GM12878 (cell line): ENCODE measurements around the gene LYPLAL1. TPM values are rescaled to one million over a fixed set of nuclear protein-coding genes. Genes with fewer than 3 reads are reported as not detected.

Experiments used
- ATAC-seq: fragments of 200-7000 bp; cut with Tn5 transposase; 3 replicates; pipeline ENCODE4 v1.9.1; 2020; ENCODE audit warnings: mild to moderate bottlenecking, moderate library complexity
- BruUV-seq: library from RNA; stranded (reverse); fragments of 400-500 nt; replicated peaks from 2 replicates; lab custom pipeline; 2021; lab: Mats Ljungman, UMichigan
- CTCF ChIA-PET: fragments of 300-600 bp; sonication (Branson Sonifier 250); formaldehyde crosslinking; extraction: SDS; loops from one replicate; lab custom pipeline; 2021; ENCODE audit warnings: inconsistent platforms; lab: Yijun Ruan, JAX
- POLR2A ChIA-PET: fragments of 350-600 bp; formaldehyde crosslinking; extraction: SDS; loops from one replicate; lab custom pipeline; 2021; ENCODE audit warnings: inconsistent platforms; lab: Charles Lee
- RAD21 ChIA-PET: fragments of 300-600 bp; sonication (Branson Sonifier 250); formaldehyde crosslinking; loops from one replicate; lab custom pipeline; 2023; ENCODE audit warnings: antibody characterized with exemption; ENCODE audit not compliant: unreplicated experiment; lab: Charles Lee
- SMC1A ChIA-PET: fragments of 300-600 bp; sonication (Branson Sonifier 250); formaldehyde crosslinking; loops from one replicate; lab custom pipeline; 2023; ENCODE audit not compliant: unreplicated experiment, uncharacterized antibody; lab: Charles Lee
- DNase-seq: peaks from one replicate; pipeline ENCODE4 v3.0.0-alpha.2; 2011; ENCODE audit warnings: low read depth, low spot score
- FAIRE-seq: peaks from 3 replicates; lab custom pipeline; 2011; peaks lifted over from hg19 to GRCh38; lab: Jason Lieb, UNC
- H2AFZ ChIP-seq: 2 replicates; pipeline ENCODE4 v1.6.0; 2011; ENCODE audit warnings: low read depth, low read length, control low read depth; ENCODE audit not compliant: control insufficient read depth
- H3K27ac ChIP-seq: 2 replicates; pipeline ENCODE4 v1.5.1; 2011; ENCODE audit warnings: control low read depth; ENCODE audit not compliant: control insufficient read depth, insufficient read depth
- H3K27me3 ChIP-seq, 2 experiments: replicated peaks in 1 of 2; 2 replicates each; pipeline versions ENCODE4 v1.6.0 to v1.6.1; 2011; ENCODE audit warnings: low read length in 1 of 2; ENCODE audit not compliant: control insufficient read depth in 2 of 2, insufficient read depth in 2 of 2
- H3K36me3 ChIP-seq, 2 experiments: 2 replicates each; pipeline ENCODE4 v1.5.1; 2011; ENCODE audit warnings: low read length in 1 of 2; ENCODE audit not compliant: control insufficient read depth in 2 of 2, insufficient read depth in 2 of 2
- H3K4me1 ChIP-seq: 2 replicates; pipeline ENCODE4 v1.6.1; 2011; ENCODE audit warnings: mild to moderate bottlenecking, low read length, moderate library complexity, mixed read lengths; ENCODE audit not compliant: control insufficient read depth, insufficient read depth
- H3K4me2 ChIP-seq: 2 replicates; pipeline ENCODE4 v1.6.0; 2011; ENCODE audit warnings: control low read depth; ENCODE audit not compliant: control insufficient read depth, insufficient read depth
- H3K4me3 ChIP-seq: fragments of 200-600 bp; sonication (generic); 2 replicates; pipeline ENCODE4 v1.5.1; 2016
- H3K79me2 ChIP-seq: 2 replicates; pipeline ENCODE4 v1.6.0; 2011; ENCODE audit warnings: low read length; ENCODE audit not compliant: control insufficient read depth, insufficient read depth
- H3K9ac ChIP-seq: 2 replicates; pipeline ENCODE4 v1.8.0; 2011; ENCODE audit warnings: low read length, control low read depth, mixed read lengths; ENCODE audit not compliant: control insufficient read depth, insufficient read depth
- H3K9me3 ChIP-seq: replicated peaks from 3 replicates; pipeline ENCODE4 v1.5.1; 2011; ENCODE audit warnings: mild to moderate bottlenecking, low read length; ENCODE audit not compliant: control insufficient read depth, insufficient read depth
- H4K20me1 ChIP-seq: 2 replicates; pipeline ENCODE4 v1.6.0; 2011; ENCODE audit not compliant: control insufficient read depth, insufficient read depth
- BHLHE40 ChIP-seq, 2 experiments: fragments of 450-650 bp in 1 of 2; IDR thresholded peaks; 2 replicates each; pipeline ENCODE4 v1.6.1; 2011 to 2017; ENCODE audit warnings: low read depth in 2 of 2, borderline replicate concordance in 1 of 2, improper control_type of control experiment in 1 of 2, low read length in 1 of 2, mild to moderate bottlenecking in 1 of 2
- CREM ChIP-seq: IDR thresholded peaks from 2 replicates; pipeline ENCODE4 v1.6.1; 2014; ENCODE audit warnings: antibody characterized with exemption, low read depth
- EP300 ChIP-seq, 2 experiments: fragments of 150-350 bp in 1 of 2; IDR thresholded peaks; 2 replicates each; pipeline ENCODE4 v1.6.1; 2011 to 2012; ENCODE audit warnings: low read depth in 2 of 2, low read length in 2 of 2, borderline replicate concordance in 1 of 2, improper control_type of control experiment in 1 of 2, inconsistent platforms in 1 of 2; ENCODE audit not compliant: control insufficient read depth in 1 of 2
- ETV6 ChIP-seq, 2 experiments: fragments of 450-650 bp in 1 of 2; IDR thresholded peaks in 1 of 2; conservative IDR thresholded peaks in 1 of 2; 2 replicates each; pipeline ENCODE4 v1.6.1; 2014; ENCODE audit warnings: antibody characterized with exemption in 1 of 2, borderline replicate concordance in 1 of 2, low read depth in 1 of 2, mild to moderate bottlenecking in 1 of 2, moderate library complexity in 1 of 2
- HCFC1 ChIP-seq: fragments of 150-350 bp; IDR thresholded peaks from 2 replicates; pipeline ENCODE4 v1.6.1; 2014; ENCODE audit warnings: low read length
- NR2C1 ChIP-seq: fragments of 450-650 bp; IDR thresholded peaks from 2 replicates; pipeline ENCODE4 v1.6.1; 2017; ENCODE audit warnings: antibody characterized with exemption, mild to moderate bottlenecking, moderate library complexity
- RAD51 ChIP-seq: fragments of 450-650 bp; IDR thresholded peaks from 2 replicates; pipeline ENCODE4 v1.6.1; 2016; ENCODE audit warnings: moderate library complexity, mild to moderate bottlenecking, inconsistent platforms
- RFX5 ChIP-seq: IDR thresholded peaks from 2 replicates; pipeline ENCODE4 v1.6.1; 2011; ENCODE audit warnings: low read depth, low read length, improper control_type of control experiment
- SP1 ChIP-seq: IDR thresholded peaks from one replicate; pipeline ENCODE4 v1.6.1; 2011; ENCODE audit warnings: low read depth, low read length
- SUPT20H ChIP-seq: IDR thresholded peaks from 2 replicates; pipeline ENCODE4 v1.6.1; 2011; ENCODE audit warnings: low read depth, mild to moderate bottlenecking, low read length, moderate library complexity, borderline replicate concordance; ENCODE audit not compliant: control insufficient read depth
- WGBS: methylation state at CpG from one replicate; pipeline ENCODE4 v1.1.6; 2016; ENCODE audit warnings: low lambda C conversion rate; ENCODE audit not compliant: insufficient replicate concordance, insufficient coverage; ENCODE audit errors: missing lambda C conversion rate; 5-methylcytosine and 5-hydroxymethylcytosine counted together
- in situ Hi-C: fragments of 300-500 bp; cut with MboI; formaldehyde crosslinking; loops from 9 replicates; pipeline ENCODE4 v1.14.3; 2018; ENCODE audit warnings: mixed read lengths
- intact Hi-C: fragments of 100-400 bp; cut with micrococcal nuclease; formaldehyde crosslinking; loops from one replicate; pipeline ENCODE4 v1.14.2; 2022; ENCODE audit not compliant: unreplicated experiment
- polyA plus RNA-seq, 11 experiments: library from polyadenylated mRNA; depleted of rRNA in 4 of 11; unstranded in 6 of 11; stranded (reverse) in 5 of 11; fragments of >200 nt; fragmentation: Nextera tagmentation in 4 of 11; fragmentation: Illumina TruSeq in 1 of 11; extraction: Ambion mirVana in 4 of 11; extraction: Trizol in 1 of 11; gene quantifications; 1 replicate in 1 of 11; 2 replicates in 10 of 11; pipeline versions ENCODE4 v1.2.1 to v1.2.3, GENCODE V29; 2011 to 2016; ENCODE audit warnings: inconsistent platforms in 2 of 11, missing spikeins in 2 of 11, low read depth in 1 of 11
- total RNA-seq, 4 experiments: library from RNA; depleted of rRNA in 3 of 4; stranded (reverse); fragments of >200 nt in 3 of 4; fragmentation: Illumina TruSeq in 1 of 4; extraction: Trizol in 1 of 4; gene quantifications; 2 replicates each; pipeline versions ENCODE4 v1.2.1 to v1.2.3, GENCODE V29; 2013 to 2021
- TF ChIP-seq, protein P1 (sequence below): IDR thresholded peaks from 2 replicates; pipeline ENCODE4 v1.6.1; 2012; ENCODE audit warnings: low read depth, low read length, improper control_type of control experiment
- TF ChIP-seq, protein P2 (sequence below): IDR thresholded peaks from 2 replicates; pipeline ENCODE4 v1.6.1; 2011; ENCODE audit warnings: low read depth, low read length, improper control_type of control experiment, borderline replicate concordance
- TF ChIP-seq, protein P3 (sequence below): fragments of 150-350 bp; IDR thresholded peaks from 2 replicates; pipeline ENCODE4 v1.6.1; 2014; ENCODE audit warnings: mild to moderate bottlenecking, low read depth, low read length

Gene LYPLAL1
- total and polyA plus RNA-seq, 10 of the 15 experiments (the other 5 are each of a cell fraction or from before 2014, with no cell fraction given), result 19.4 to 112 (median 40.5) TPM

DNA sequence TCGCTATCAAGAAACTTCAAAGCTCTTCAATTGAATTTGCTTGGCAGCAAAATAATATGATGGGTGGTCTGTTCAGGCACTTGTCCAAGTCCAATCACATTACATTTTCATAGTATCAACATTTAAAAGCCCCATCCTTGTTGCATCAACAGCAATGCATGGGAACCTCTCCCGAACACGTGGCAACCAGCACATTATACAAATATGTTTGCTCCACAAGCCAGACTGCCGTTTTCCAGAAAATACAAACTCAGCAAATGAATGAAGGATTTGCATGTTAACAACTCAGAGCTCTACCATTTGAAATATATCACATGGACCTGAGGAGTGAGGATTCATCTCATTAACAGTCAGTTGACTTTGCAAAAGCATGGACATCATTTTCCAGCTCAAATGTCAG is 20.0 kb upstream of the LYPLAL1 start (continued):
- TF ChIP-seq, protein P1, sequence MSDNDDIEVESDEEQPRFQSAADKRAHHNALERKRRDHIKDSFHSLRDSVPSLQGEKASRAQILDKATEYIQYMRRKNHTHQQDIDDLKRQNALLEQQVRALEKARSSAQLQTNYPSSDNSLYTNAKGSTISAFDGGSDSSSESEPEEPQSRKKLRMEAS, result no peak

DNA sequence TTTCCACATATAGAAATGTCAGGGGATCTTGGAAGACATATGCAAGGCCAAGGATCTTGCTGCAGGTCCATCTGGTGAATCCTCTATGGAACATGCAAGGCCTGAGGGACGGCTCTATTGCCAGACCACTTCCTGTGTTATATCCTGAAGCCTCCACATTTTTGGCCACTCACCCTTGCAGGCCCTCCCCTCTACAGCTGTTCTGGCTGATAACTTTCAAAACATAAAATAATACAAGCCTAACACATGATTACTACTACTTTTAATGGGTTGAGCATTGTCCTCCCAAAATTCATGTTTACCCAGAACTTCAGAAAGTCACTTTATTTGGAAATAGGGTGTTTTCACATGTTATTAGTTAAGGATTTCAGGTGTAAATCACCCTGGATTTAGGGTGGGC is 18.5 kb upstream of the LYPLAL1 start:
- POLR2A ChIA-PET, result no interaction called here
- in situ Hi-C loops (no loop called here), intact Hi-C loops (no loop called here)
- RAD21 ChIA-PET, result no interaction called here
- FAIRE-seq, result no peak
- H2AFZ ChIP-seq, result no peak overlapping the region
- BruUV-seq, result no TSS peak
- no peak for TF ChIP-seq CREM
- TF ChIP-seq, protein P2, sequence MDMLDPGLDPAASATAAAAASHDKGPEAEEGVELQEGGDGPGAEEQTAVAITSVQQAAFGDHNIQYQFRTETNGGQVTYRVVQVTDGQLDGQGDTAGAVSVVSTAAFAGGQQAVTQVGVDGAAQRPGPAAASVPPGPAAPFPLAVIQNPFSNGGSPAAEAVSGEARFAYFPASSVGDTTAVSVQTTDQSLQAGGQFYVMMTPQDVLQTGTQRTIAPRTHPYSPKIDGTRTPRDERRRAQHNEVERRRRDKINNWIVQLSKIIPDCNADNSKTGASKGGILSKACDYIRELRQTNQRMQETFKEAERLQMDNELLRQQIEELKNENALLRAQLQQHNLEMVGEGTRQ, result no peak
- TF ChIP-seq, protein P3, sequence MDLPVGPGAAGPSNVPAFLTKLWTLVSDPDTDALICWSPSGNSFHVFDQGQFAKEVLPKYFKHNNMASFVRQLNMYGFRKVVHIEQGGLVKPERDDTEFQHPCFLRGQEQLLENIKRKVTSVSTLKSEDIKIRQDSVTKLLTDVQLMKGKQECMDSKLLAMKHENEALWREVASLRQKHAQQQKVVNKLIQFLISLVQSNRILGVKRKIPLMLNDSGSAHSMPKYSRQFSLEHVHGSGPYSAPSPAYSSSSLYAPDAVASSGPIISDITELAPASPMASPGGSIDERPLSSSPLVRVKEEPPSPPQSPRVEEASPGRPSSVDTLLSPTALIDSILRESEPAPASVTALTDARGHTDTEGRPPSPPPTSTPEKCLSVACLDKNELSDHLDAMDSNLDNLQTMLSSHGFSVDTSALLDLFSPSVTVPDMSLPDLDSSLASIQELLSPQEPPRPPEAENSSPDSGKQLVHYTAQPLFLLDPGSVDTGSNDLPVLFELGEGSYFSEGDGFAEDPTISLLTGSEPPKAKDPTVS, result no peak
- TF ChIP-seq RFX5, result no peak
- TF ChIP-seq BHLHE40 (IDR thresholded peaks at IDR 0.05; ENCODE audit: borderline replicate concordance in 1 of 2, low read depth in 2 of 2, low read length in 1 of 2), result no peak
- TF ChIP-seq SP1, result no peak
- no peak for TF ChIP-seq ETV6 (conservative IDR thresholded peaks at IDR 0.05 in 1 of 2, IDR thresholded peaks at IDR 0.05 in 1 of 2; ENCODE audit: borderline replicate concordance in 1 of 2, low read depth in 1 of 2)
- no peak for TF ChIP-seq SUPT20H
- TF ChIP-seq NR2C1, result no peak
- TF ChIP-seq EP300 (IDR thresholded peaks at IDR 0.05; ENCODE audit: borderline replicate concordance in 1 of 2, control insufficient read depth in 1 of 2, low read depth in 2 of 2, low read length in 2 of 2), result no peak
- TF ChIP-seq HCFC1, result no peak
- TF ChIP-seq RAD51, result no peak
- no peak overlapping the region for H3K27ac ChIP-seq
- H3K9me3 ChIP-seq, result no peaks in the 10 kb centered on the region
- SMC1A ChIA-PET, result no interaction called here
- no peaks in the 10 kb centered on the region for H3K4me1 ChIP-seq
- no peak for ATAC-seq
- no peaks in the 10 kb centered on the region for H3K27me3 ChIP-seq
- CTCF ChIA-PET, result no interaction called here
- no peaks in the 10 kb centered on the region for H4K20me1 ChIP-seq
- no peak overlapping the region for H3K4me2 ChIP-seq
- 29% methylated on average over 1 of the region's 1 CpG for WGBS
- H3K4me3 ChIP-seq, result no peak overlapping the region
- H3K79me2 ChIP-seq, result no peaks in the 10 kb centered on the region
- no peak for DNase-seq
- no peaks in the 10 kb centered on the region for H3K36me3 ChIP-seq
- H3K9ac ChIP-seq, result no peak overlapping the region
